HG03097 (cell line): ENCODE results near the gene EPS15.

Experiments
- ATAC-seq: cut with Tn5 transposase; IDR thresholded peaks from one replicate; pipeline ENCODE4 v1.9.1; 2021; ENCODE audit not compliant: unreplicated experiment, low FRiP score

Gene EPS15

DNA sequence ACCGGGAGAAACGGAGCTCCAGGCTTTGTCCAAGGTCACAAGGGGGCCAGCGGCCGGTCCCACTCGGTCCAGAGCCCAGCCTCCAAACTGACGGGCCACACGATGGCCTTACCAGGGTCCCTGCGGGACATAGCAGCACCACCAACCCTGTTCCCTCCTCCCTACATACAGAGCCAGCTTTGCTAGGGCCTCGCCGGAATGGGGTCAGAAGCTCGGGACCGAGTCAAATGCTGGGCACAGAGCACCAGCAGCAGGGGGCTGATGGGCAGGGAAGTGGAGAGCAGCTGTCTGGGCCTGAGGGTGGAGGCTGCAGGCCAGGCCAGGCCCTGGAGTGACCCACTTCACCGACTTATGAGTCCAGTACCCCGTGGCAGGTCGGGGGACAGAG, 173.8 kb downstream of the EPS15 start:
- ATAC-seq, result no peak

DNA sequence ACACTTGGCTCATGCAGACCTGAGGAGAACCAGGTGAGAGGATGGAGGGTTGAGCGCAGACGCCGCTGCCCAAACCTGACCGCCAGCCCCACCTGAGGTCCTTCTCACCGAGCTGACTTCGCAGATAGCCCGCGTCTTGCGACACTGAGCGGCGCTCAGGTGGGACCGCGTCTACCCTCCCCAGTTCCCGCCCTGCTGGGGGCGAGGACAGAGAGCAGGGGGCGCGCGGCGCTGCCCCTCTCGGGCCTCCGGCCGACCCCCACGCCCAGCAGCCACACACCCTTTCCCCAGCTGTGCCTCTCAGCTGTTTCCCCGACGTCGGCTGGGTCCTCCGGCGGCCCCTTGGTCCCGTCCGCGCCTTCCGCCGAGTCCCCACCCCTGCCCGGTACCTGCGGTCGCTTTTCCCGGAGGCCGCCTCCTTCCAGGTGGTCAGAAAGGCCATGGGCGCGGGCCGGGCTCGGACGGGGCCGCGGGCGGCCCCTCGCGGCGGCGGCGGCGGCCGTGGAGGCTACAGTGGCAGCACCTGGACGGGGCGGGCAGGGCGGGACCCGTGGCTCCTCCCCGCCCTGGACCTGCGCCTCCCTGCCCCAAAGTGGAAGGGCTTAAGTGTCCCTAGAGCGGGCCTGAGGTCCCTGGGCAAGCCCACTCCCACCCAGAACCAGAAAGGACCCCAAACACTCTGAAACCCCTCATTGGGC, 174.3 kb downstream of the EPS15 start:
- ATAC-seq, result no peak

DNA sequence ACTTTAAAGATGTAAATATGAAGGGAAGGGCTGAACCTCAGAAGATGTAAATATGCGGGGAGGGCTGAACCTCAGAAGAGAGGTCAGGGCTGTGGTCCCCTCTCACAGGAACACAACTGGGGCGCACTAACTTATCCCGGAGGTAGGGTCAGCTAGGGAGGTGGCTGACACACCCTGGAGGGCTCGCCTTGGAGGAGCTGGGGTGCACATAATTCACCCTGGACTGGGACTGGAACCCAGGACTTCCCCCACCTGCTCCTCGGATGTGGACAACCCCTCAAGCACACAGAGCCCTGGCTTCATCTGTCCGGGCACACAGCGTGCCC, 174.8 kb downstream of the EPS15 start:
- no peak for ATAC-seq

DNA sequence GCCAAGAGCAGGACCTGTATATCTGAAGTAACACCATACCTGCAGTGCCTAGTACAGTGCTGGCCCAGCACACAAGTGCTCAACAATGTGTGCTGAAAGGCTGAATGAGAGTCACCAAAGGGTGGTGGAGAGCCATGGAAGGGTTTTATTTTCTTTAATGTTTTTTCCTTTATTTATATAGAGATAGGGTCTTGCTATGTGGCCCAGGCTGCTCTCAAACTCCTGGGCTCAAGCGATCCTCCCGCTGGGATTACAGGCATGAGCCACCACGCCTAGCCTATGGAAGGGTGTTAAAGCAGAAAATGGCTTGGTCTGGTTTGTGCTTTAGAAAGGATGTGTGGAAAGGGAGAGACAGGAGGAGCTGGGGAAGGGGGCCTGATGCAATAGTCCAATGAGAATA, 175.4 kb downstream of the EPS15 start:
- no peak for ATAC-seq

DNA sequence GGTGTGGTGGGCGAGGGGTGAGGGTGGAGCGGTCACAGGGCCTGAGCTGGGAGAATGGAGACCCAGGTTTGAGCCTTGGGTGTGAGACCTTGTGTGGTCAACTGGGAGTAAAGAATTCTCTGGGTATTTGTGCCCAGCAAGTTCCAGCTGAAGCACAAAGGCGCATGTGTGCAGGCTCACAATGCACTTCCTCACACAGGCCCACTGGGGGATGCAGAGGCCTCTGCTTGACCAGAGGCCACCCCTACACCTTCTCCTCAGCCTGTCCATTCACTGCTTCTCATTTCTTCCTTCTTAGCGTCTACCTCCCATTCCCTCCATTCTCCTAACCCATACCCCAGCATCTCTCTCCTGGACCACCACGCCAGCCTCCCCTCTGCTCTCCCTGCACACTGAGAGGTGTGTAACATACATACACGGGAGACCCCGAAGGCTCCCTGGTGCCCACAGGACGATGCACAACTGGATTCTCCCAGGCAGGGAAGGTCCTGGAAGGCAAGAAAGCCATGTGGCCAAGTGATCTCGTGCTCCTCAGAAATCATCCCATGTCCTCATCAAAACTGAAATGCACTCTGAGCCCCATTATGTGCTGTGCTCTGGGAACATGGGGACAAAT, 176.4 kb downstream of the EPS15 start:
- no peak for ATAC-seq

DNA sequence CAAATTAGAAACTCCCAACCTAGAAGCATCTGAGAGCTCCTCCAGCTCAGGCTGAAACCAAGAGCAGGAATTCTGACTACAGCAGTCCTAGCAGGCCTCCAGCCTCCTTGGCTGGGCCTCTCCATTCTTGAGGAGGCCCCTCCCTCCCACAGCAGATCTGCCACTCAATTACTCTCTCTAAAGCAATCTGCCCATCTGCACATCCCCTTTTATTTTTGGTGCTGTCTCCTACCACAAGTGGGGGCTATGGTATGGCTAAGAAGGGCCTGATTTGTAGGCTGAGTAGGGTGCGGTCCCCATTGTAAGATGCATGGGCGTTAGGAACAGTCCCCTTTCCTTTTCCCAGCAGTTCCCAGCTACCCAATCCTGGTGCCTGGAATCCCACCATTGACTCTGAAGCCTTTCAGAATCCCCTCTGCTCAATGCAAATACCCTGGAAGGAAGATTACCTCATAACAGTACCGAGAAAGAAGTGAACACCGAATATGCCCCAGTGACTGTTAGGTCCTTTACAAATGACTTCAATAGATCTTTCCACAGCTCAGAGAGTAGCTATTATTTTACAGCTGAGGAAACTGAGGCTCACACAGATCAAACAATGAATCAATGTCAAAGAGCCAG, 177.1 kb downstream of the EPS15 start:
- no peak for ATAC-seq

DNA sequence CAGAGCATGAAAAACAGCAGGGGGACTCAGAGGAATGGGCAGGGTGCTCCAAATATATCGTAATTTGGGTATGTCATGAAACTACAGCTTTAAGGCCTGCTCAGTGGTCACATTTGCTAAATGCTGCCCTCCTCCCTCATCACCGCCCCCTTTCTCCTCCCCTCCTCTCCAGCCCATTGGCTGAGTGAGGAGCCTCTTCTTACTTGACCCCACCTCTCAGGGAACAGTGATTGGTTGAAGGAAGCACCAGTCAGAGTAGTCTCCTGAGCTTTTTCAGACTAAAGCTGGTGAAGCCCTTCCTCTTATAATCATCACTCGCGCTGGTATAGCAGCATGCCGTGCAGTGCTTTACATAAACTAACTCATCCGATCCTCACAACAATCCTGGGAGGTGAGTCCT, 178.7 kb downstream of the EPS15 start:
- no peak for ATAC-seq

DNA sequence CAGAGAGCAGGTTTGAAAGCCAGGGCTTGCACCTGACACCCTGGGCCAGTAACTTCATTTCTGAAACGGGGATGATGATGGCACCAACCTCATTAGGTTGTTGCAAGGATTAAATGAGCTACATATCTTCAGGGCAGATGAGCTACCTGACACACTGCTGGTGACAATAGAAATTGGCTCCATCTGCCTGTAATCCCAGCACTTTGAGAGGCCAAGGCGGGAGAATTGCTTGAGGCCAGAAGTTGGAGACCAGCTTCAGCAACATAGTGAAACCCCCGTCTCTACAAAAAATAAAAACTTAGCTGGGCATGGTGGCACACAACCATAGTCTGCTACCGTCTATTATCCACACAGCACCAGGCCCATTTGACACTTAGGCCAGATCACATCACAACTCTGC, 182.4 kb downstream of the EPS15 start:
- no peak for ATAC-seq

DNA sequence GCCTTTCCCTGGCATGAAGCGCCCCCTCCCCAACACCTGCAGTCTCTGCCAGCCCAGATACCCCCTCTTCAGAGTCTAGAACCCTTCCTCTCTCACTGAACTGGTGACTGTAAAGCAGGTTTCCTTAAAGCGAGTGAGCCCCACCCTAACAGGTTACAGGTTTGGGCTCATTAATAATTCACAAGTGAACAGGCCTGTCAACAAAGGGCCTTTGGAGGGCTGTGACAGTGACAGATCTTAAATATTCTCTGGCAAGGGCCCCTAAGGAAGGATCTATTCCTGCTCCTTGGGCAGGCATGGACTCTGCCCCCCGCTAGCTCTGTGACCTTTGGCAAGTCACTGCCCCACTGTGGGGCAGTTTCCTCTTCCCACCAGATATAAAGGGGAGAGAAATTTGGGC, 183.1 kb downstream of the EPS15 start:
- no peak for ATAC-seq

DNA sequence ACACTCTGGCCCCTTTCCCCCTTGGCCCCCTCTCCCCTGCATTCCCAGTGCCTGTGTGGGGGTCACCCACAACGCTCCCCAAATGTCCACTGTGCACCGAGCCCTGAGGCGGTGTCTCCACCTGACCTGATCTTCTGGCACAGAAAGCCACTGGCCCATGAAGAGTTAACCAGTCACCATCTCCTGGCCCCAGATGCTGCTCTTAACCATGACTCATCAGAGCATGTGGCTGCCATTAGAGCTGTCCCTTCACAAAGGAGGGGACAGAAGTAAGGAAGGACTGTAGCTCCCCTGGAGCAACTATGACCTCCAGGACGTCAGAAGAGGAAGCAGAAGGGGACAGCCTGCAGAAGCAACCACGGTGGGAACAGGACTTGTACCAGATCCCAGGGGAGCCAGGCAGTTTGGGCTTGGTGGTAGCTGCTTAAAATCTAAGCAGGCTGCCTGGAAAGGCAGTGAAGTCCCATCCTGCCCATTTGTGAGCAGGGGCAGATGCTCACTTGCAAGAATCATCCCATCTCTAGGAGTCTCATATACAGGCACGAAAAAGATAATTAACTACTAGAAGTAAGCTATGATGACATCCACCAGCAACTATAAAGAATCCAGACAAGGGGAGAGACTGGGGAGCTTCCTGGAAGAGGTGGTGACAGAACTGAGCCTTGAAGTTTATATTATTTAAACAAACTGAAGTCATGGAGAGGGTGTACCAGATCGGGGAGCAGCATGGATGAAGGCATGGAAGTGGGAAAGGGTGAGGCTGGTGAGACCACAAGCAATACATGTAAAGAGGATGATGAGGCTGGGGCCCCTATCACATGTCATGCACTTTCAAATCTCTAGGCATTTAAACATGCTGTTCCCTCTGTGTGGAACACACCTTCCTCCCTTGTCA, 187.6 kb downstream of the EPS15 start:
- no peak for ATAC-seq

DNA sequence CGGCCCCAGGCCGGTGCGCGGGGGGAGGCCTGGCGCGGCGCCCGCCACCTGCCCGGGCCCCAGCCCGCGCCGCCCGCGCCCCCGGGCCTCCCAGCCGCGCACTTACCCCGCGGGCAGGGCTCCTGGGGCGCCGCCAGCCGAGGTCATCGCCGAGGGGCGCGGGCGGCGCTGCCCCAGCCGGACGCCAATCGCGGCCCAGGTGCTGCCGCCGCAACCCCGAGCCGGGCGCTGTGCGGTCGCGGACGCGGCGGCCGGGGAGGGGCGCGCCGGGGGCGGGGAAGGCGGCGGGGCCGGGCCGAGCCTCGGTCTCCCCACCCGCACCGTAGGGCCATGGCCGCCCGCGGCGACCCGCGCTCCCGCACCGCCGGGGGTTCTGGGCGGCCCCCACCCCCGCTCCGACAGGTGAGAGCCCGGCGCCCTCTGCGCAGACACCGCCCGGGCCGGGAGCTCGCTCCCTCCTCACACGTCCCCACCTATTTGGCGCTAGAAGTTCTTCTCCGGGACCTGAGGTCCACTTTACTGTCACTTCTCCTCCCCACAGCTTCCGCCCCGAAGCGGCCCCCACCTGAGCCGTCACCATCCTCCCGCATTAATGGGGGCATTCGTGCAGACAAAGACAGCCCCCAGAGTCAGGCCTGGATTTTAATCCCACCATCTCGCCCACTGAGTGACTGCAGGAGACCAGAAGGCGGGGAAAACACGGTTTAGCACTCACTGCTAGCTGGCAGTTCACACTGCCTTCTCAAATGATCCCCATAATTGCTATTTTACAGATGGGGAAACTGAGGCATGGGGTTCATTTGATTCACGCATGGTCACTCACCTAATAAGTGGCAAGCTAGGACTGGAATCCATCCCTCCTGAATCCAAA, 188.5 kb downstream of the EPS15 start, which contains the start of gene TTC39A:
Gene TTC39A (minus strand): TSS at position 232 of the 871 bp plus-strand sequence. CDS start 85 bp downstream, at position 147.
- no peak for ATAC-seq

DNA sequence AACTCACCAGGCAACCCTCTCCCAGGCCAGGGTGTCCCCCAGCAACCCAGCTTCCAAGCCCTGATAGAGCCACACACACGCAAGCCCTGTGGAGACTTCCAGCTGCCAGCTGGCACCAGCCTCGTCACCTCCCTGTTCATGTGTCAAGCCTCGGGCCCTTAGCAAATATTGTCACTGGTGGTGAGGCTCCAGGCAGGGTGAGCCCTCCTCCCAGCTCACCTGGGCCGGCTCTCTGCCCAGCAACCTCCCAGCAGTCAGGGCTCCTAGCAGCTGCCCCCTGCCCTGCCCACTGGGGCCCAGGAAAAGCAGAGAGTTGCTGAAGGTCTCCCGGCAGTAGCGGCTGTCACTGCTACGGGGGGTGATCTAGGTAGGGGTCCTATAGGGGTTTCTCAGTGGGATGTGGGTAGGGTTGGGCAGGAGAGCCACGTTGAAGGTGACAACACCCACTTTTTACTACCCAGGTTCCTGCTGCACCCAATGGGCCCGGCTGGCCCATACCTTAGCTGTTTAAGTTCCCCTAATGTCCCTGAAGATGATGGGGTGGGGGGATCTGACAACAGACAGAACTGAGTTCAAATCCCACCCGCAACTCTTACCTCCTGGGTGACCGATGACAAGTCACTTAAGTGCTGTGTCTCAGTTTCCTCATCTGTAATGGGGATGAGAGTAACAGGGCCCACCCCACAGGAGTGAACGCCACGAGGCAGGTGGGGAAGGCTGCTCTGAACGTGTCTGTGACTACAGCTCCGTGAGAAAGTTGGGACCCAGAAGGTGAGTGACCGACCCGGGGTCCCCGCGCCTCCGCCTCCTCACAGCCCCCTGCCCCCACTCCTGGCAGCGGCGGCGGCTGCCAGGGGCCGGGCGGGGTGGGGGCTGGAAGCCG, 189.4 kb downstream of the EPS15 start:
- no peak for ATAC-seq

DNA sequence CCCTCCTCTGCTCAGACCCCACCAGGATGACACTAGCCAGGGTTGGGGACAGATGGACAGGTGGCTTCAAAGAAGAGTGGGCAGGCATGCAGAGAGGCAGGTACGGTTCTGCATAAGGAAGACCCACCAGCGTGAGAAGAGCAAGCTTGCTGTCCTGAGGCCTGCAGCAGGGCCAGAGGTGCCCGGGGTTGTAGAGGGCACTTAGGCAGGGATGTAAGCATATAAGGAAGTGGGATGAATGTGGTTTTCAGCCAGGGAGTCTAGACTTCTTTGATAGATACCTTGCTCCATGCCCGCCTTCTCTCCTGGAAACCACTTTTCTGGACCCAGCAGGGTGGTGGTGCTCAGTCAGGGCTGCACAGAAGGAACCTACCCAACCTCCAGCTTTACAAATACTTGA, 190.1 kb downstream of the EPS15 start:
- ATAC-seq, result no peak

DNA sequence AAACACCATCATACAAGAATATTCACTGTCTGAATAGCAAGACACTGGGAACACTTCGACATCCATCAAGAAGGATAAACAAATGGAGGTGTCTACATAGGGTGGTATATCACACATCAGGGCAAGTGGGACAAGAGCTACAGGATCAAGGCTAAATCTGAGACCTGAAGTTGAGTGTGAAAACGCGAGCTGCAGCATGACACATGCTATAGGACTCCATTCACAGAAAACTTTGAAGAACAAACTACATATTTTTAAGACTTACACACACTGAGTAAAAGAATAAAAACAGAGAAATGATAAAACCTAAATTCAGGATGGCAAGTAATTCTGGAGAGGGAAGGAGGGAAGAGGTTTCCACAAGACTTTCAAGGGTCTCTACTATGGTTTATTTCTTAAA, 190.8 kb downstream of the EPS15 start:
- no peak for ATAC-seq

DNA sequence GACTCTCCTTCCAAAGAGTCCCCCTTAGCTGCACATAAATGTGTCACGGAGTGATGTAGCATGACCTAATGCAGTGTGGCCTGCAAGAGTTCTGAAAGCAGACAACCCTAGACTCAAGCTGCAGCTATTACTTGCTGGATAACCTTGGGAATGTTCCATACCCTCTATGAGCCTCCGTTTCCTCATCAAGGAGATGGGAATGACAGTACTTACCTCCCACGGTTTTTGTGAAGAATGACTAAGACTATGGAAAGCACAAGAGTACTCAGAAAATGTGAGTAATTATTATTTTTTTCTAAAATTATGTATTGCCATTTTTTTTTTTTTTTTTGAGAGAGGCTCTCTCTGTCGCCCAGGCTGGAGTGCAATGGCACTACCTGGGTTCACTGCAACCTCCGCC, 191.7 kb downstream of the EPS15 start:
- ATAC-seq, result no peak

DNA sequence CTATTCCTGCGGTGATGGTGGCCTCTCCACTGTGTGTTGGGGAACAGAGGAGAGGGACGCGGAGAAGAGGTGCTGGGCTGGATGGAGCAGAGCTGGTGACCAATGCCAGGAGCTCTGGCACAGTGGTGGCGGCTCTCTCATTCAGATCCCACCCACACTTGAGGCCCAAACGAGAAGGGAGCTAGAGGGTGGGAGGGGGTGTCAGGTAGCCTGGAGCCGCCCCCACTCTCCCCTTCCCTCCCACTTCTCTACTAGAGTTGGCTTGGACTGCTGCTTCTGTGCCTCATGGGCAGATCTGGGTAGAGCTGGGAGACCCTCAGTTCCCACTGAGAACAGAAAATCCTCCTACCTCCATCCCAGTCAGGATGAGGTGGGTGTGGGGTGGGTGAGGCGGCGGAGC, 192.2 kb downstream of the EPS15 start:
- ATAC-seq, result no peak

DNA sequence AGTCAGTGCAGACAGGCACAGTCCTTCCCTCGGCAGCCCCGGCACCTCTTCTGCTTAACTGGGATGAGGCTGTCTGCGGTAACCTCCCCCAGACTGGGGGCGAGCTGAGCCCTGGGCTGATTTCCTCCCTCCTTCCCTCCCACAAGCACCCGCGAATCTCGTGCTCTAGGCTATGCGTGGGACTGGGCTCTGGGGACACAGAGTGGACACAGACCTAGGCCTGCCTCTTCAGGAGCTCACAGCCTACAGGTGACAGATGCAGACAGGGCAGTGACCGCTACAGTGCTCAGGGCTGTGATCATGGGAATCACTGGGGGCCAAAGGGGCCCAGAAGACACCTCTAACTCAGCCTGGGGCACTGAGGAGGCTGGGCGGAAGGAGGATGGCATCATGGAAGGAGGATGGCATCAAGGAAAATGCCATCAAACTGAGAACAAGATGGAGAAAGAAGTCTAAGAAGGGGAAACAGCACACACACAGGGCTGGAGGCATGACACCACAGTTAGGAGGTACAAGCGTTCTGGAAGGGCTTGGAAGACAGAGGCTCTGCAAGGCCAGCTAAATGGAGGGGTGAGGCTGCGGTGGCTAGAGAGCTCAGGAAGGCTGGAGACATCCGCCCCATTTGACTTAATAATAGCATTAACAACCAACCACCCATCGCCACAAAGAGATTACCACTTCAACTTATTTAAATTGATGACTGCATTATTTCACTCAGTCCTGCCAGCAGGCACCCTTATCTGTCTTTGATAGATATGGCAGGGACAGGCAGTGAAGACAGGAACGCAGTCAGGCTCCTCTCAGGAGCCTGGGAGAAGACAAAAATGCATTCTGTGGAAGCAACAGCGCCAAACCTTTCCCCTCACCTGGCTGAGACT, 192.9 kb downstream of the EPS15 start:
- ATAC-seq, result no peak

DNA sequence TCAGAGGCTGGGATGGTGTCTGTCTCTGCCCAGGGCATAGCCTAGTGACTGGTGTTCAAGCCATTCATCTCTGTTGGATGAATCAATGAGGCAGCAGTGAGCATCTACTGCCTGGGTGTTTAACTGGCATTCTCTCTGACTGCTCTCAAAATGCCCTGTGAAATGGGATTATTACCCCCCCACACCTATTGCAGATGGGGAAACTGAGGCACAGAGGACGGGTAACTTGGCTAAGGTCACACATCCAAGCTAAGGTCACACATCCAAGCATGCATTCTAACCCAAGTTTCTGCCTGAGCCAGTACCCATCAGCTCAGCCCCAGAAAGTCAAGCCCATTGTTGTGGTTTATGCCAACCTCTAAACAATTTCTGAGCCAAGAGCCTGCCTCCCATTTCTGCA, 193.7 kb downstream of the EPS15 start:
- no peak for ATAC-seq
